Fibroblast of peridontal ligament (primary cell): ENCODE results near the gene ZNF691.
"Not testable (repeated sequence)": the region's sequence is repeated elsewhere in the genome, so short reads cannot be mapped to it uniquely, and the experiment has no call there.

Experiments used
- DNase-seq: peaks from one replicate; pipeline ENCODE4 v3.0.0-alpha.2; 2010; ENCODE audit errors: extremely low read depth

Gene ZNF691

DNA sequence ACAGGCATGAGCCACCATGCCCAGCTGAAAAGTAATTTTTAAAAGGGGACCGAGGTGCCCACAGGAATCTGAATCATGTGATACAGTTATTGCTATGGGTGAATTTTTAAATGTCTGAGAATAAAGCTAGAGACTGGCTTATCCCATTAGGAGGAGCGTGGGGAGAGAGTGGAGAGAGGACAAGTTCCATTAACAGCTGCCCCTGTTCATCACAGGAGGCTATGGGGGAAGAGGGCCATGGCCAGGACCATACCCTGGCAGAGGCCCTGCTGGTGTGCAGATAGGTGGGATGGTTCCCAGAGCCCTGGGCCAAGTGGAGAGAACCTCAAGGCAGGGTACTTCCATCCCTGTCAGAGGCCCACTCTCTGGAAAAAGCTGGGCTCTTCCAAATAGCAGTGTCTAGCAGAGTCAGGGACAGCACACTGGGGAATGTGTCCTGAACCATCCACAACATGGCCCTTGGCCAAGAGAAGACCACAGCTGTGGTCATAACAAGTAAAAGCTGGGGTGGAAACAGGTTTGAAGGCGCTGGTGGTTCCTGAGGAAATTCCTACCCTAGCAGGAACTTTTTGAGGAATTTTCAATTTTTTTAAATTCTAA is 13.7 kb upstream of the ZNF691 start:
- DNase-seq: no peak

DNA sequence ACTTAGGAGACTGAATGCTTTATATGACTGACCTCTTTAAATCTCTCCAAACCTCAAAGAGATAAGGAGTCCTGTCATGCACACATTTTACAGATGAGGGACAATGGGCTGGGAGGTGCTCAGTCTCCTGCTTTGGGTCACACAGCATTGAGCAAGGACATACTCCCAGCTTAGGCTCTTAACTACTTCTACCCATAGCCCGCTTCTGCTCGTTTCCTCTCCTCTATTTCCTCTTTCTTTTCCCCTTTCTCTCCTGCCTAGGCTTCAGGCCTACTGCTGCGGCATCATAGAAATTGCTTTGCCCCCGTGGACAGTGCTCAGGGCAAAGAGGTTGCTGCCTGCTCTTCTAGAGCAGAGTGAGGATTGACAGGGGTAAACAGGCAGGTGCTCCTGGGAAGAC is 12.4 kb upstream of the ZNF691 start:
- DNase-seq: no peak

- no peak for DNase-seq
Observed at GRCh38 chr1:42834803-42835202, 11.6 kb upstream of the ZNF691 start.

GRCh38 chr1:42835422-42835821 is 11.0 kb upstream of the ZNF691 start:
- no peak for DNase-seq

DNA sequence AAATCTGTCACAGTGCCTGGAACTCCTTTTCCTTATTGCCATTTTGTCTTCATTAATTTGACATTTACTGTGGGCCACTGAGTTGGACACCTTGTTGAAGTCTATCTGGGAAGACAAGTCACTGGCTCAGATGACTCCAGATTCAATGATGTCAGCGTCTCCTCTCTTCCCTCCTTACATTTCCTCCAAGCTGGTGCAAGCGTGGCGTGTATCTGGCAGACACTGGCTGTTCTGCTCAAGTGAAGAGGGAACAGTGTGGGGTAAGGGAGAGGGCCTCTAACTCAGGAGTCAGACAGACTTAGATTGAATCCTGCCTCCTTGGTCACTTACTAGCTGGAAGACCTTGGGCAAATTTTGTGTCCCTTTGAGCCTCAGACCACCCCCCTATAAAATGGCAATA is 8.7 kb upstream of the ZNF691 start:
- no peak for DNase-seq

GRCh38 chr1:42838482-42839190 is 7.8 kb upstream of the ZNF691 start:
- DNase-seq: no peak

- no peak for DNase-seq
Observed at GRCh38 chr1:42841010-42841409, 5.4 kb upstream of the ZNF691 start.

DNA sequence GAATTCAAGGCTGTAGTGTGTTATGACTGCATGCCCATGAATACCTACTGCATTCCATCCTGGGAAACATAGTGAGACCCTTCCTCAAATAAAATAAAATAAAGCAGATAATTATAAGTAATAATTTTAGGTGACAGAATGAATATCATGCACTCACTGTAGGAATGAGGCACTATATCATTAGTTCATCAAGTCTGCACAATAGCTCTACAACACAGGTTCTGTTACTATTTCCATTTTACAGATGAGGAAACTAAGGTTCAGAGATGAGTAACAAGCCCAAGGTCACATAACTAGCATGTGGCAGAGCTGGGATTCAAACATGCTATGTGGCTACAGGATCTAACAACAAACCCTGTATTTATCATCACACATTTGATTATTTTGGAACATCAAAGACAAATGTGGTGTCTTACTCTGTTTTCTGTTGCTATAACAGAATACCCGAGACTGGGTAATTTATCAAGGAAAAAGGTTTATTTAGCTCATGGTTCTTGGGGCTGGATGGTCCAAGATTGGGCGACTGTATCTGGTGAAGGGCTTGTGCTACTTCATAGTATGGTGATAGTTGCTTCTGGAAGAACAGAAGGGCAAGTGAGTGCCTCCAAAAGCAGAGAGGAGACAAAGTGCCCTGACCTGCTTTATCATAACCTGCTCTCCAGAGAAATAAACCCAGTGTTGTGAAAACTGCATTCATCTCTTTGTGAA is 4.8 kb upstream of the ZNF691 start:
- no peak for DNase-seq

DNA sequence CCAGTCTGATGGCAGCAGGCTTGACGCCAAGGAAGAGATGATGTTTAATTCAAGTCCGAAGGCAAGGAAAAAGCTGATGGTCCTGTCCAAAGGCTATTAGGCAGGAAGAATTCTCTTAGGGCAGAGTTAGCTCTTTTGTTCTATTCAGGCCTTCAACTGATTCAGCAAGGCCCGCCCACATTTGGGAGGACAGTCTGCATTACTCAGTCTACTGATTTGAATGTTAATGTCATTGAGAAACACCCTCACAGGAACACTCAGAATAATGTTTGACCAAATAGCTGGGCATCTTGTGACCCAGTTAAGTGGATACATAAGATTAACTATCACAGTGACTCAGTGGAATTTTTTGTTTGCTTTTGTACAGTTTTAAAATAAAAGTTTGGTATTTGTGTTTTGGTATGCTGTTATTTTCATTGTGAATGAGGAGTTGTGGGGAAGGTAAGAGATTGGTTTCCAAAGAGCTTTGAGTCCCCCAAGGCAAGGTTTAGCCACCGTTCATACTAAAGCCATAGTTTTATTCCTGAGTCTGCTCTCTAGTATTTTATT is 1.7 kb upstream of the ZNF691 start:
- peak; percentile 19 for DNase-seq

GRCh38 chr1:42845193-42845592 is 1.2 kb upstream of the ZNF691 start:
- DNase-seq: no peak

DNA sequence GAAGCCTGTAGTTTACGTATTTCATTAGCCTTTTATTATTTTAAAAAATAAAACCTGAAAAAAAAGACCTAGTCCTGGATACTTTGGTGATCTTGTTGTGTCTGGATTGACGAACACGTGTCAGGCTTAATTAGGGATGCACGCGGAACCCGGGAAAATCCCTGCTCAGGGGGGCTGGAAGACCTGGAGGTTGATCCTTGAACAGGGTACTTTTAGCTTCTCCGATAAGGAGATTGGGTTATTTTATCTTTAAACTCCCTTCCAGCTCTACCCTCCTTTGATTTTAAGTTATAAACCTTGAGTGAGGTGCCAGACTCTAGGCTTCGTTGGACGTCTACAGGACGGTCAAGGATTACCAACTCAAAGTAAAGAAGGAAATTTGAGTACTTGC is 552 bp upstream of the ZNF691 start:
- no peak for DNase-seq

DNA sequence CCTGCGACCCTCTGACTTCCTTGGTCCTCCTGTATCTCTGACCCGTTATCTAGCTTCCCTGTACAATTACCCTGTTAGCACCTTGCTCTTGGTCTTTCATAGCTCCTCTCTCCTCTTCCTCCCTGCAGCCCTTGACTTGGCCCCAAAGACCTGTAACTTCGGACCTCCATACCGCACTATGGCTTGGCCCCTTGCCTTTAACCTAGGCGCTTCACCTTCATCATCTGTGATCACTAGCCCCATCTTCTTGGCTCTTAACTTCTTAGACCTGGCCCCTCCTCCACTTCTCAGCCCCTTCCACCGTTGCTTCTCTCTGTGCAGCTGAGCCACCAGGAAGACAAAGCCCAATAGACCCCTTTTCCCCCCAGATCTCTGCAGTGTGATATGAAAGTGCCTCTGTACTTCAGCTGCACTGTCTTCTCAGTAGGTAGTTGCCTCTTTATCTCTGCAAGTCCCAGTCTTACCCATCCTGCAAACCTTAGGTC is 740 bp downstream of the ZNF691 start:
- no peak for DNase-seq

DNA sequence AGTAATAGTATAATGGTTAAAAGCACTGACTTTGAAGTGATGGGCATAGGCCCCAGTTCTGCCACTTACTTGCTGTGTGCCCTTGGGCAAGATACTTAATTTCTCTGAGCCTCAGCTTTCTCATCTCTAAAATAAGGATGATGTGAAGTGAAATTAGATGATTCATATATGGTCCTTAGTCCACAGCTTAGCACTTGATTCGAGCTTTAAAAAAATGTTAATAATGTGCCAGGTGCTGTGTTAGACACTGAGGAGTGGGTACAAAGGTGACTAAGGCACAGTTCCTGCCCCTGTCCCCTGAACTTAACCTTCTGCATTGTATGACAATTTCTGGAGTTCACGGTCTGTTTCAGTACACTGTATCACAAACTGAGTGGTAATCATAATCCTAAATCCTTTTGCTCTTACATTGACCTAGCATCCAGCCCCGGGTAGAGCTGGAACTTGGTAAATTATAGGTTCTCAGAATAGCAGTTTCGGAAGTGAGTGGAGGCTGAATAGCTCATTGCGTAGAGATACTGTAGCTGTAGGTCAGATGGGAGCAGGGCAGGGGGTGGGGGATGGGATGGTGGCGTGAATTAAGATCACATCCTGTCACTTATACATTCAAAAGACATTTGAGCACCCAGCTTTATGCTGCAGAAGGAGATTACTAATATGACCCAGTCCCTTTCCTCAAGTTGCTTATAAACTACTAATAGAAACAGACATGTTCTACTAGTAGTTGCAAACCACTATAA is 1.5 kb downstream of the ZNF691 start:
- no peak for DNase-seq

DNA sequence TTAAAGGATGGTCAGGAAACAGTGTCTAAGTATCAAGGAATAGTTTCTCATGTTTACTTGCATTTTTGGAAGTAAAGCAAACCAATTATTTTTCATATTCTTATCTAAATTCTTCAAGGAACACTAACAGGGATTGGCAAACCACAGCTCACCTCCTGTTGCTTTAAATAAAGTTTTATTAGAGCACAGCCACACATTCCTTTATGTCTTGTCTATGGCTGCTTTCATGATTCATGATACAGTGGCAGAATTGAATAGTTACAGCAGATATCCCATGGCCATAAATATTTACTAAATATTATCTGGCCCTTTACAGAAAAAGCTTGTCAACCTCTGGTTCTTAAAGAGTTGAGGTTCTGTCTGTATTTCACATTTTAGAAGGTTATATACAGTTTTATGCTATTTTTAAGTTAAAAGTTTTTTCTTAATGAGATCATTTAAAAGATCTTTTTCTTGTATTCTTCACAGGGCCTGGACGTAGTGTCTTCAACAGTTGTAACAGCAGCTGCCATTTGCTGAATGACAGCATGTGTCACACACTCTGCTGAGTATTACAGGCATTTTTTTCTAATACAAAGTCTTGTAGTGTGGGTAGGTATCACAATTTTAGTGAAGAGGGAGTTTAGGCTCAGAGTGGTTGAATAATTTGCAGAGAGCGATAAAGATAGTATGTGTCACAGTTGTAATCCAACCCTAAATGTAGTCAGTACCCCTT is 2.6 kb downstream of the ZNF691 start:
- DNase-seq: no peak

- no peak for DNase-seq
Observed at GRCh38 chr1:42849944-42850343, 3.5 kb downstream of the ZNF691 start.

DNA sequence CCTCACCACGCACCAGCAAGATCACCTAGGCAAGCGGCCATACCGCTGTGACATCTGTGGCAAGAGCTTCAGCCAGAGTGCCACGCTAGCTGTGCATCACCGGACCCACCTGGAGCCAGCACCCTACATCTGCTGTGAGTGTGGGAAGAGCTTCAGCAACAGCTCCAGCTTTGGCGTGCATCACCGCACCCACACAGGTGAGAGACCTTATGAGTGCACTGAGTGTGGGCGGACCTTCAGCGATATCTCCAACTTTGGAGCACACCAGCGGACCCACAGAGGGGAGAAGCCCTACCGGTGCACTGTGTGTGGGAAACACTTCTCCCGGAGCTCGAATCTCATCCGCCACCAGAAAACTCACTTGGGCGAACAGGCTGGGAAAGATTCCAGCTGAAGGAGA is 5.0 kb downstream of the ZNF691 start:
- DNase-seq: no peak

- no peak for DNase-seq
Observed at GRCh38 chr1:42851960-42852607, 5.7 kb downstream of the ZNF691 start.

- DNase-seq: no peak
Observed at GRCh38 chr1:42852608-42852980, 6.2 kb downstream of the ZNF691 start.

DNA sequence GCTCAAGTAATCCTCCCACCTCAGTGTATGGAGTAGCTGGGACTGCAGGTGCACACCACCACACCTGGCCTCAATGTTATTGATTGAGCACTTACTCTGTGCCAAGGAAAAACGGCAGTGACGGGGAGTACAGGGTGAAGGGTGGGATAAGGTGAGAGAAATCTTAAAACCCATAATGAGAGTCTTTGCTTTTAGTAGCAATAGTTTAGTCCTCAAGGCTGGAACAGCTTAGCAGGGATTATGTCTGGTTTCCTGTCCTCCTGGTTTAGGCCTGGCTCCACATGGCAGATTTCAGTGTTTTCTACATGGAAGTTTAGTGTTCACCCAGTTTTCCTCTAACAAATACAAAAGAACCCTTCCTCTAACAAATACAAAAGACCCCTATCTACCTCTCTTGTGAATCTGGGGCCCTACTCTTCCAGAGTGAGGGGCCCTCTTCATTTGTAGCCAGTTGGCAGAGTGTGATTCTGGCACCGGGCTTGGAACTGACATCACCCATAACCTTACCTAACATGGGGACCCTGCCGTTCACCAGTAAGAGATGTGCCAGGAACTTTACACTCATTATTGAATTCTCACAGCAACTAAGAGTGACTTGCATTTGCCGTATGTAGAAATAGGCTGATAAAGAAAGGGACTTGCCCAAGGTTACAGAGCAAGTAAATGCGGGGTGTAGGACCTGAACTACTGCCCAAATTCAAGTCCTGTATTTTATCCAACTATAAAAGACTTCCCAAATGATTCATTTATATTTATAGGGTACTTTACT is 6.9 kb downstream of the ZNF691 start:
- DNase-seq: no peak

GRCh38 chr1:42856554-42856953 is 10.1 kb downstream of the ZNF691 start:
- DNase-seq: not testable (repeated sequence)
